GM23338 (cell line): ENCODE results near the gene YWHAH. TPM values are rescaled to one million over a fixed set of nuclear protein-coding genes. Genes with fewer than 3 reads are reported as not detected.

Source experiments
- ATAC-seq: fragments of 200-7000 bp; cut with Tn5 transposase; 3 replicates; pipeline ENCODE4 v1.9.1; 2020
- DNase-seq: peaks from one replicate; pipeline ENCODE4 v3.0.0-alpha.2; 2015; ENCODE audit warnings: low spot score
- H2AFZ ChIP-seq: fragments of 200-600 bp; sonication (generic); 2 replicates; pipeline ENCODE4 v1.8.0; 2016; ENCODE audit warnings: antibody characterized with exemption, mild to moderate bottlenecking, moderate library complexity
- H3F3A ChIP-seq: fragments of 200-600 bp; sonication (generic); replicated peaks from 2 replicates; pipeline ENCODE4 v1.8.0; 2017; ENCODE audit warnings: antibody characterized with exemption, mixed run types, low read depth
- H3K27ac ChIP-seq: fragments of 200-600 bp; sonication (generic); 2 replicates; pipeline ENCODE4 v1.6.1; 2016; ENCODE audit warnings: low read depth
- H3K27me3 ChIP-seq: fragments of 200-600 bp; sonication (generic); 2 replicates; pipeline ENCODE4 v1.8.0; 2016; ENCODE audit warnings: mild to moderate bottlenecking, mixed run types, moderate library complexity; ENCODE audit not compliant: insufficient read depth
- H3K36me3 ChIP-seq: fragments of 200-600 bp; sonication (generic); 2 replicates; pipeline ENCODE4 v1.8.0; 2016; ENCODE audit warnings: mild to moderate bottlenecking; ENCODE audit not compliant: insufficient read depth
- H3K4me1 ChIP-seq: fragments of 200-600 bp; sonication (generic); 2 replicates; pipeline ENCODE4 v1.8.0; 2016; ENCODE audit warnings: mild to moderate bottlenecking, moderate library complexity; ENCODE audit not compliant: insufficient read depth
- H3K4me2 ChIP-seq: fragments of 200-600 bp; sonication (generic); 2 replicates; pipeline ENCODE4 v1.7.1; 2017; ENCODE audit warnings: mixed run types
- H3K4me3 ChIP-seq: fragments of 200-600 bp; sonication (generic); 2 replicates; pipeline ENCODE4 v1.6.1; 2016; ENCODE audit warnings: mixed run types
- H3K79me2 ChIP-seq: fragments of 200-600 bp; sonication (generic); replicated peaks from 2 replicates; pipeline ENCODE4 v1.8.0; 2017; ENCODE audit warnings: mild to moderate bottlenecking; ENCODE audit not compliant: insufficient read depth
- H3K9me2 ChIP-seq: fragments of 200-600 bp; sonication (generic); 2 replicates; pipeline ENCODE4 v1.8.0; 2017; ENCODE audit not compliant: insufficient read depth
- H4K20me1 ChIP-seq: fragments of 200-600 bp; sonication (generic); replicated peaks from 2 replicates; pipeline ENCODE4 v1.8.0; 2017; ENCODE audit warnings: mild to moderate bottlenecking; ENCODE audit not compliant: insufficient read depth
- H3K27ac Mint-ChIP-seq: 2 replicates; pipeline ENCODE4 v1.8.0; 2020; ENCODE audit warnings: inconsistent platforms, mild to moderate bottlenecking, moderate library complexity, mixed read lengths
- H3K27me3 Mint-ChIP-seq: 3 replicates; pipeline ENCODE4 v1.8.0; 2022; ENCODE audit warnings: low read depth, mild to moderate bottlenecking, moderate library complexity, mixed read lengths, inconsistent platforms; ENCODE audit not compliant: insufficient read depth, poor library complexity
- H3K36me3 Mint-ChIP-seq: 3 replicates; pipeline ENCODE4 v1.8.0; 2021; ENCODE audit warnings: low read depth, mild to moderate bottlenecking, inconsistent platforms, moderate library complexity, mixed read lengths
- H3K4me1 Mint-ChIP-seq: 3 replicates; pipeline ENCODE4 v1.8.0; 2020; ENCODE audit warnings: mild to moderate bottlenecking, inconsistent platforms, mixed read lengths
- H3K4me3 Mint-ChIP-seq: 3 replicates; pipeline ENCODE4 v1.8.0; 2021; ENCODE audit warnings: moderate library complexity, mild to moderate bottlenecking, inconsistent platforms, mixed read lengths
- H3K9me3 Mint-ChIP-seq: 3 replicates; pipeline ENCODE4 v1.8.0; 2020; ENCODE audit warnings: moderate library complexity, mild to moderate bottlenecking, inconsistent platforms, mixed read lengths
- CREB1 ChIP-seq: fragments of 250-450 bp; sonication (Bioruptor Pico); IDR thresholded peaks from 2 replicates; pipeline ENCODE4 v1.5.0; 2020; ENCODE audit warnings: low read depth, mild to moderate bottlenecking, moderate library complexity
- EZH2 ChIP-seq: fragments of 200-600 bp; sonication (generic); IDR thresholded peaks from one replicate; pipeline ENCODE4 v1.8.0; 2017; ENCODE audit warnings: antibody characterized with exemption, mild to moderate bottlenecking, low read depth; ENCODE audit not compliant: unreplicated experiment
- NANOG ChIP-seq: IDR thresholded peaks from 2 replicates; pipeline ENCODE4 v1.6.1; 2016; ENCODE audit warnings: antibody characterized with exemption, borderline replicate concordance
- POLR2AphosphoS5 ChIP-seq: IDR thresholded peaks from 2 replicates; pipeline ENCODE4 v1.6.1; 2016; ENCODE audit warnings: antibody characterized with exemption, low read depth
- STAT1 ChIP-seq: IDR thresholded peaks from one replicate; pipeline ENCODE4 v1.6.1; 2016; ENCODE audit warnings: antibody characterized with exemption; ENCODE audit not compliant: unreplicated experiment
- ZNF114 ChIP-seq: fragments of 250-450 bp; sonication (Bioruptor Pico); IDR thresholded peaks from 2 replicates; pipeline ENCODE4 v1.5.0; 2020; ENCODE audit warnings: mild to moderate bottlenecking, moderate library complexity
- polyA plus RNA-seq: library from polyadenylated mRNA; unstranded; fragments of >200 nt; fragmentation: Nextera tagmentation; extraction: Ambion mirVana; gene quantifications from 2 replicates; pipeline ENCODE4 v1.2.1, GENCODE V29; 2016
- total RNA-seq: library from RNA; depleted of rRNA; stranded (reverse); fragments of >200 nt; shearing (Covaris generic); gene quantifications from 2 replicates; pipeline ENCODE4 v1.2.3, GENCODE V29; 2014
- TF ChIP-seq, protein P1 (sequence below), 2 experiments: fragments of 200-600 bp in 1 of 2; sonication (generic) in 1 of 2; conservative IDR thresholded peaks; 2 replicates each; pipeline versions ENCODE4 v1.5.1 to v1.6.1; 2016 to 2017; ENCODE audit warnings: antibody characterized with exemption in 2 of 2, low read depth in 2 of 2, mild to moderate bottlenecking in 2 of 2, moderate library complexity in 1 of 2
- TF ChIP-seq, protein P2 (sequence below): IDR thresholded peaks from 2 replicates; pipeline ENCODE4 v1.6.1; 2016; ENCODE audit warnings: antibody characterized with exemption
- TF ChIP-seq, protein P3 (sequence below): IDR thresholded peaks from one replicate; pipeline ENCODE4 v1.6.1; 2018; ENCODE audit warnings: antibody characterized with exemption; ENCODE audit not compliant: unreplicated experiment

The YWHAH gene
- total and polyA plus RNA-seq, 2 experiments from 2014 or later = 277 to 283 TPM

DNA sequence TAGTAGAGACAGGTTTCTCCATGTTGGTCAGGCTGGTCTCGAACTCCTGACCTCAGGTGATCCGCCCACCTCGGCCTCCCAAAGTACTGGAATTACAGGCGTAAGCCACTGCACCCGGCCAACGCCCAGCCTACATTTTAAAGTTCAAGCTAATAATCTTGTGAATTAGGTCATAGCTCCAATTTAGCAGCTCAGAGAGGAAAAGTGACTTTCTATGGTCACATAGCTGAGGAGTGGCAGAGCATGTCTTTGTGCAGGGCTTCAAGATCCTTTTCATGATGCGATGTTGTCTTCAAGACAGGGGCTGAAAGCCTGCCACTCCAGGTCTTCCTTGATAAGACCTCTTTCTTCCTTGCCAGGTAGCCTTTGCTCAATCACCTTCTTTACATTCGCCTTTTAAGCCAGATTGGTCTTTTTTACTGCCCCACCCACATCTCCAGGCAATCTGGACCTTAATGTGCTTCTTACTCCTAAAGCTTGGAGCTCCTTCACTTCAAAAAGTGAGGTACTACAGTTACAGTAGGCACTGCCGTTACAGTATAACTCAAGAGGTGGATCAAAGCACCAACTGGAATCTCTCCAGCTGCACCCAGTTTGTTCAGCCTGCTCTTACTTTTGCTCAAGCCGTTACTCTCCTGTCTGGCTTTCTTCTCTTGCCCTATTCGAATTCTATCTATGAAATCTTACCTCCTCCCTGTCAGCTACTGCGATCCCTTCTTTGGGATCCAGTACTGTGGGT is 18.2 kb downstream of the YWHAH start (continued):
- TF ChIP-seq, protein P1, sequence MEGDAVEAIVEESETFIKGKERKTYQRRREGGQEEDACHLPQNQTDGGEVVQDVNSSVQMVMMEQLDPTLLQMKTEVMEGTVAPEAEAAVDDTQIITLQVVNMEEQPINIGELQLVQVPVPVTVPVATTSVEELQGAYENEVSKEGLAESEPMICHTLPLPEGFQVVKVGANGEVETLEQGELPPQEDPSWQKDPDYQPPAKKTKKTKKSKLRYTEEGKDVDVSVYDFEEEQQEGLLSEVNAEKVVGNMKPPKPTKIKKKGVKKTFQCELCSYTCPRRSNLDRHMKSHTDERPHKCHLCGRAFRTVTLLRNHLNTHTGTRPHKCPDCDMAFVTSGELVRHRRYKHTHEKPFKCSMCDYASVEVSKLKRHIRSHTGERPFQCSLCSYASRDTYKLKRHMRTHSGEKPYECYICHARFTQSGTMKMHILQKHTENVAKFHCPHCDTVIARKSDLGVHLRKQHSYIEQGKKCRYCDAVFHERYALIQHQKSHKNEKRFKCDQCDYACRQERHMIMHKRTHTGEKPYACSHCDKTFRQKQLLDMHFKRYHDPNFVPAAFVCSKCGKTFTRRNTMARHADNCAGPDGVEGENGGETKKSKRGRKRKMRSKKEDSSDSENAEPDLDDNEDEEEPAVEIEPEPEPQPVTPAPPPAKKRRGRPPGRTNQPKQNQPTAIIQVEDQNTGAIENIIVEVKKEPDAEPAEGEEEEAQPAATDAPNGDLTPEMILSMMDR (conservative IDR thresholded peaks at IDR 0.05; ENCODE audit: low read depth in 2 of 2) = no peak
- TF ChIP-seq POLR2AphosphoS5 = no peak
- TF ChIP-seq ZNF114 = no peak

DNA sequence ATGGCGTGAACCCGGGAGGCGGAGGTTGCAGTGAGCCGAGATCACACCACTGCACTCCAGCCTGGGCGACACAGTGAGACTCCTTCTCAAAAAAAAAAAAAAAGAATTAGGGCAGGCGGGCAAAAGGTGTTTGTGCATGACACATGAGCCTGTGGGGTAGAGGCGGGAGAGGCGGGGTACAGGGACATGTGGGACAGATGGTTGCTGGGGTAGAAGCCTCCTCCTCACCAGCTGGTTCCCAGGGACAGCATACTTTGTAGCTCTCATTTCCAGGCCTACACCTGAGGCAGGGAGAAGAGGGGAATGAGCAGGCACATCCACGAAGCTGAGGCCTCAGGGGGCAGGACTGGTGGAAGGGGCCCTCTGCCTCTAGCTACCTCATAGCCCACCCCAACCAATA is 23.7 kb downstream of the YWHAH start:
- no peaks in the 10 kb centered on the region for H4K20me1 ChIP-seq
- Mint-ChIP-seq H3K27me3 (peaks cover 24% of the 10 kb centered on the region), H3K9me3 (no peaks in the 10 kb centered on the region; the same call in 2 of the 3 replicates), H3K27ac (no peak overlapping the region), H3K36me3 (no peaks in the 10 kb centered on the region), H3K4me1 (peaks cover 3% of the 10 kb centered on the region; the same call in 2 of the 3 replicates), H3K4me3 (no peak overlapping the region)
- no peaks in the 10 kb centered on the region for H3K79me2 ChIP-seq
- DNase-seq = no peak
- no peak for TF ChIP-seq STAT1
- no peak for TF ChIP-seq EZH2
- TF ChIP-seq ZNF114 = no peak
- TF ChIP-seq, protein P2, sequence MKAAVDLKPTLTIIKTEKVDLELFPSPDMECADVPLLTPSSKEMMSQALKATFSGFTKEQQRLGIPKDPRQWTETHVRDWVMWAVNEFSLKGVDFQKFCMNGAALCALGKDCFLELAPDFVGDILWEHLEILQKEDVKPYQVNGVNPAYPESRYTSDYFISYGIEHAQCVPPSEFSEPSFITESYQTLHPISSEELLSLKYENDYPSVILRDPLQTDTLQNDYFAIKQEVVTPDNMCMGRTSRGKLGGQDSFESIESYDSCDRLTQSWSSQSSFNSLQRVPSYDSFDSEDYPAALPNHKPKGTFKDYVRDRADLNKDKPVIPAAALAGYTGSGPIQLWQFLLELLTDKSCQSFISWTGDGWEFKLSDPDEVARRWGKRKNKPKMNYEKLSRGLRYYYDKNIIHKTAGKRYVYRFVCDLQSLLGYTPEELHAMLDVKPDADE = no peak
- TF ChIP-seq NANOG = no peak
- TF ChIP-seq, protein P3, sequence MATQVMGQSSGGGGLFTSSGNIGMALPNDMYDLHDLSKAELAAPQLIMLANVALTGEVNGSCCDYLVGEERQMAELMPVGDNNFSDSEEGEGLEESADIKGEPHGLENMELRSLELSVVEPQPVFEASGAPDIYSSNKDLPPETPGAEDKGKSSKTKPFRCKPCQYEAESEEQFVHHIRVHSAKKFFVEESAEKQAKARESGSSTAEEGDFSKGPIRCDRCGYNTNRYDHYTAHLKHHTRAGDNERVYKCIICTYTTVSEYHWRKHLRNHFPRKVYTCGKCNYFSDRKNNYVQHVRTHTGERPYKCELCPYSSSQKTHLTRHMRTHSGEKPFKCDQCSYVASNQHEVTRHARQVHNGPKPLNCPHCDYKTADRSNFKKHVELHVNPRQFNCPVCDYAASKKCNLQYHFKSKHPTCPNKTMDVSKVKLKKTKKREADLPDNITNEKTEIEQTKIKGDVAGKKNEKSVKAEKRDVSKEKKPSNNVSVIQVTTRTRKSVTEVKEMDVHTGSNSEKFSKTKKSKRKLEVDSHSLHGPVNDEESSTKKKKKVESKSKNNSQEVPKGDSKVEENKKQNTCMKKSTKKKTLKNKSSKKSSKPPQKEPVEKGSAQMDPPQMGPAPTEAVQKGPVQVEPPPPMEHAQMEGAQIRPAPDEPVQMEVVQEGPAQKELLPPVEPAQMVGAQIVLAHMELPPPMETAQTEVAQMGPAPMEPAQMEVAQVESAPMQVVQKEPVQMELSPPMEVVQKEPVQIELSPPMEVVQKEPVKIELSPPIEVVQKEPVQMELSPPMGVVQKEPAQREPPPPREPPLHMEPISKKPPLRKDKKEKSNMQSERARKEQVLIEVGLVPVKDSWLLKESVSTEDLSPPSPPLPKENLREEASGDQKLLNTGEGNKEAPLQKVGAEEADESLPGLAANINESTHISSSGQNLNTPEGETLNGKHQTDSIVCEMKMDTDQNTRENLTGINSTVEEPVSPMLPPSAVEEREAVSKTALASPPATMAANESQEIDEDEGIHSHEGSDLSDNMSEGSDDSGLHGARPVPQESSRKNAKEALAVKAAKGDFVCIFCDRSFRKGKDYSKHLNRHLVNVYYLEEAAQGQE = no peak
- TF ChIP-seq CREB1 = no peak
- H3K27me3 ChIP-seq = 0 out of 2 replicates have a peak, but pooled peaks cover 3% of the 10 kb centered on the region
- H2AFZ ChIP-seq = no peak overlapping the region
- no peaks in the 10 kb centered on the region for H3K4me1 ChIP-seq
- no peak overlapping the region for H3K27ac ChIP-seq
- no peak for ATAC-seq
- H3K9me2 ChIP-seq = no peaks in the 10 kb centered on the region
- no peaks in the 10 kb centered on the region for H3F3A ChIP-seq
- H3K4me2 ChIP-seq = no peak overlapping the region
- no peaks in the 10 kb centered on the region for H3K36me3 ChIP-seq
- no peak overlapping the region for H3K4me3 ChIP-seq
